ENCODE measurements around the gene GPR108.
"Not testable (repeated sequence)": the region's sequence is repeated elsewhere in the genome, so short reads cannot be mapped to it uniquely, and the experiment has no call there.

Gene GPR108

GRCh38 chr19:6718741-6719539 is 18.4 kb downstream of the GPR108 start:
- DNase-seq: no peak

- no peak for DNase-seq
Observed at GRCh38 chr19:6718111-6718740, 19.2 kb downstream of the GPR108 start.

- no peak for DNase-seq
Observed at GRCh38 chr19:6717441-6717971, 19.9 kb downstream of the GPR108 start.

GRCh38 chr19:6717036-6717435 is 20.3 kb downstream of the GPR108 start:
- no peak for DNase-seq

- DNase-seq: no peak
Observed at GRCh38 chr19:6716610-6716970, 20.8 kb downstream of the GPR108 start.

- no peak for DNase-seq
Observed at GRCh38 chr19:6714749-6715555, 22.4 kb downstream of the GPR108 start.

- DNase-seq: no peak
Observed at GRCh38 chr19:6713773-6714692, 23.3 kb downstream of the GPR108 start.

GRCh38 chr19:6712692-6713670 is 24.4 kb downstream of the GPR108 start:
- DNase-seq: no peak

- no peak for DNase-seq
Observed at GRCh38 chr19:6712231-6712630, 25.1 kb downstream of the GPR108 start.

- DNase-seq: no peak
Observed at GRCh38 chr19:6711605-6712004, 25.8 kb downstream of the GPR108 start.

- no peak for DNase-seq
Observed at GRCh38 chr19:6711078-6711361, 26.4 kb downstream of the GPR108 start.

- DNase-seq: no peak
Observed at GRCh38 chr19:6710273-6711077, 26.9 kb downstream of the GPR108 start.

- no peak for DNase-seq
Observed at GRCh38 chr19:6709549-6709948, 27.8 kb downstream of the GPR108 start.

- DNase-seq: not testable (repeated sequence)
Observed at GRCh38 chr19:6708913-6709312, 28.5 kb downstream of the GPR108 start.

GRCh38 chr19:6708346-6708745 is 29.0 kb downstream of the GPR108 start:
- no peak for DNase-seq

- DNase-seq: no peak
Observed at GRCh38 chr19:6707658-6708018, 29.7 kb downstream of the GPR108 start.

GRCh38 chr19:6707011-6707657 is 30.2 kb downstream of the GPR108 start:
- no peak for DNase-seq

GRCh38 chr19:6706633-6706958 is 30.8 kb downstream of the GPR108 start:
- no peak for DNase-seq

GRCh38 chr19:6705931-6706632 is 31.3 kb downstream of the GPR108 start:
- no peak for DNase-seq

Data from left hindlimb (tissue), 1 donor.